GM18499 (cell line): Measurements from ENCODE around the gene NDE1.
"Not testable (repeated sequence)": the region's sequence is repeated elsewhere in the genome, so short reads cannot be mapped to it uniquely, and the experiment has no call there.

Source experiments
- ATAC-seq: cut with Tn5 transposase; IDR thresholded peaks from one replicate; pipeline ENCODE4 v1.9.1; 2021; ENCODE audit warnings: moderate number of reproducible peaks; ENCODE audit not compliant: insufficient read depth, unreplicated experiment

Gene NDE1

GRCh38 chr16:15726715-15727114 is 76.7 kb downstream of the NDE1 start:
- ATAC-seq: no peak

- ATAC-seq: not testable (repeated sequence)
Observed at GRCh38 chr16:15727697-15728096, 77.7 kb downstream of the NDE1 start.

- no peak for ATAC-seq
Observed at GRCh38 chr16:15729152-15729551, 79.1 kb downstream of the NDE1 start.

- no peak for ATAC-seq
Observed at GRCh38 chr16:15732416-15732815, 82.4 kb downstream of the NDE1 start.

GRCh38 chr16:15735610-15736009 is 85.6 kb downstream of the NDE1 start:
- ATAC-seq: no peak

GRCh38 chr16:15736529-15736928 is 86.5 kb downstream of the NDE1 start:
- ATAC-seq: no peak

- no peak for ATAC-seq
Observed at GRCh38 chr16:15737140-15737644, 87.1 kb downstream of the NDE1 start.

GRCh38 chr16:15739464-15739863 is 89.4 kb downstream of the NDE1 start:
- no peak for ATAC-seq

- ATAC-seq: no peak
Observed at GRCh38 chr16:15739950-15740349, 89.9 kb downstream of the NDE1 start.

GRCh38 chr16:15741207-15741871 is 91.3 kb downstream of the NDE1 start:
- no peak for ATAC-seq

GRCh38 chr16:15742716-15743115 is 92.7 kb downstream of the NDE1 start:
- no peak for ATAC-seq

- ATAC-seq: no peak
Observed at GRCh38 chr16:15743657-15744056, 93.6 kb downstream of the NDE1 start.

- ATAC-seq: no peak
Observed at GRCh38 chr16:15746332-15746731, 96.3 kb downstream of the NDE1 start.

- no peak for ATAC-seq
Observed at GRCh38 chr16:15747937-15748336, 97.9 kb downstream of the NDE1 start.

- ATAC-seq: no peak
Observed at GRCh38 chr16:15748654-15749053, 98.6 kb downstream of the NDE1 start.

GRCh38 chr16:15749371-15749770 is 99.3 kb downstream of the NDE1 start:
- ATAC-seq: no peak

GRCh38 chr16:15749985-15750384 is 99.9 kb downstream of the NDE1 start:
- no peak for ATAC-seq

- ATAC-seq: no peak
Observed at GRCh38 chr16:15751940-15752339, 101.9 kb downstream of the NDE1 start.

- ATAC-seq: no peak
Observed at GRCh38 chr16:15752717-15753488, 102.9 kb downstream of the NDE1 start.

GRCh38 chr16:15754821-15755534 is 104.9 kb downstream of the NDE1 start:
- ATAC-seq: no peak

GRCh38 chr16:15757077-15757386 is 107.0 kb downstream of the NDE1 start:
- no peak for ATAC-seq
